GM12878 (cell line): Measurements from ENCODE around the gene AOPEP. TPM values are rescaled to one million over a fixed set of nuclear protein-coding genes. Genes with fewer than 3 reads are reported as not detected.
A peak's percentile ranks its signal among the peaks of the same experiment; 100 is the strongest.

Experiments used
- ATAC-seq: fragments of 200-7000 bp; cut with Tn5 transposase; 3 replicates; pipeline ENCODE4 v1.9.1; 2020; ENCODE audit warnings: mild to moderate bottlenecking, moderate library complexity
- BruUV-seq: library from RNA; stranded (reverse); fragments of 400-500 nt; replicated peaks from 2 replicates; lab custom pipeline; 2021; lab: Mats Ljungman, UMichigan
- CTCF ChIA-PET: fragments of 300-600 bp; sonication (Branson Sonifier 250); formaldehyde crosslinking; extraction: SDS; loops from one replicate; lab custom pipeline; 2021; ENCODE audit warnings: inconsistent platforms; lab: Yijun Ruan, JAX
- POLR2A ChIA-PET: fragments of 350-600 bp; formaldehyde crosslinking; extraction: SDS; loops from one replicate; lab custom pipeline; 2021; ENCODE audit warnings: inconsistent platforms; lab: Charles Lee
- RAD21 ChIA-PET: fragments of 300-600 bp; sonication (Branson Sonifier 250); formaldehyde crosslinking; loops from one replicate; lab custom pipeline; 2023; ENCODE audit warnings: antibody characterized with exemption; ENCODE audit not compliant: unreplicated experiment; lab: Charles Lee
- SMC1A ChIA-PET: fragments of 300-600 bp; sonication (Branson Sonifier 250); formaldehyde crosslinking; loops from one replicate; lab custom pipeline; 2023; ENCODE audit not compliant: unreplicated experiment, uncharacterized antibody; lab: Charles Lee
- DNase-seq: peaks from one replicate; pipeline ENCODE4 v3.0.0-alpha.2; 2011; ENCODE audit warnings: low read depth, low spot score
- FAIRE-seq: peaks from 3 replicates; lab custom pipeline; 2011; peaks lifted over from hg19 to GRCh38; lab: Jason Lieb, UNC
- H2AFZ ChIP-seq: 2 replicates; pipeline ENCODE4 v1.6.0; 2011; ENCODE audit warnings: low read depth, low read length, control low read depth; ENCODE audit not compliant: control insufficient read depth
- H3K27ac ChIP-seq: 2 replicates; pipeline ENCODE4 v1.5.1; 2011; ENCODE audit warnings: control low read depth; ENCODE audit not compliant: control insufficient read depth, insufficient read depth
- H3K27me3 ChIP-seq, 2 experiments: replicated peaks in 1 of 2; 2 replicates each; pipeline versions ENCODE4 v1.6.0 to v1.6.1; 2011; ENCODE audit warnings: low read length in 1 of 2; ENCODE audit not compliant: control insufficient read depth in 2 of 2, insufficient read depth in 2 of 2
- H3K36me3 ChIP-seq, 2 experiments: 2 replicates each; pipeline ENCODE4 v1.5.1; 2011; ENCODE audit warnings: low read length in 1 of 2; ENCODE audit not compliant: control insufficient read depth in 2 of 2, insufficient read depth in 2 of 2
- H3K4me1 ChIP-seq: 2 replicates; pipeline ENCODE4 v1.6.1; 2011; ENCODE audit warnings: mild to moderate bottlenecking, low read length, moderate library complexity, mixed read lengths; ENCODE audit not compliant: control insufficient read depth, insufficient read depth
- H3K4me2 ChIP-seq: 2 replicates; pipeline ENCODE4 v1.6.0; 2011; ENCODE audit warnings: control low read depth; ENCODE audit not compliant: control insufficient read depth, insufficient read depth
- H3K4me3 ChIP-seq: fragments of 200-600 bp; sonication (generic); 2 replicates; pipeline ENCODE4 v1.5.1; 2016
- H3K79me2 ChIP-seq: 2 replicates; pipeline ENCODE4 v1.6.0; 2011; ENCODE audit warnings: low read length; ENCODE audit not compliant: control insufficient read depth, insufficient read depth
- H3K9ac ChIP-seq: 2 replicates; pipeline ENCODE4 v1.8.0; 2011; ENCODE audit warnings: low read length, control low read depth, mixed read lengths; ENCODE audit not compliant: control insufficient read depth, insufficient read depth
- H3K9me3 ChIP-seq: replicated peaks from 3 replicates; pipeline ENCODE4 v1.5.1; 2011; ENCODE audit warnings: mild to moderate bottlenecking, low read length; ENCODE audit not compliant: control insufficient read depth, insufficient read depth
- H4K20me1 ChIP-seq: 2 replicates; pipeline ENCODE4 v1.6.0; 2011; ENCODE audit not compliant: control insufficient read depth, insufficient read depth
- BMI1 ChIP-seq: fragments of 450-650 bp; IDR thresholded peaks from 2 replicates; pipeline ENCODE4 v1.6.1; 2016; ENCODE audit warnings: mild to moderate bottlenecking, moderate library complexity, borderline replicate concordance
- EP300 ChIP-seq, 2 experiments: fragments of 150-350 bp in 1 of 2; IDR thresholded peaks; 2 replicates each; pipeline ENCODE4 v1.6.1; 2011 to 2012; ENCODE audit warnings: low read depth in 2 of 2, low read length in 2 of 2, borderline replicate concordance in 1 of 2, improper control_type of control experiment in 1 of 2, inconsistent platforms in 1 of 2; ENCODE audit not compliant: control insufficient read depth in 1 of 2
- PBX3 ChIP-seq: IDR thresholded peaks from 2 replicates; pipeline ENCODE4 v1.6.1; 2011; ENCODE audit warnings: mild to moderate bottlenecking, low read depth, low read length, moderate library complexity; ENCODE audit not compliant: insufficient replicate concordance
- WGBS: methylation state at CpG from one replicate; pipeline ENCODE4 v1.1.6; 2016; ENCODE audit warnings: low lambda C conversion rate; ENCODE audit not compliant: insufficient replicate concordance, insufficient coverage; ENCODE audit errors: missing lambda C conversion rate; 5-methylcytosine and 5-hydroxymethylcytosine counted together
- in situ Hi-C: fragments of 300-500 bp; cut with MboI; formaldehyde crosslinking; loops from 9 replicates; pipeline ENCODE4 v1.14.3; 2018; ENCODE audit warnings: mixed read lengths
- intact Hi-C: fragments of 100-400 bp; cut with micrococcal nuclease; formaldehyde crosslinking; loops from one replicate; pipeline ENCODE4 v1.14.2; 2022; ENCODE audit not compliant: unreplicated experiment
- polyA plus RNA-seq, 11 experiments: library from polyadenylated mRNA; depleted of rRNA in 4 of 11; unstranded in 6 of 11; stranded (reverse) in 5 of 11; fragments of >200 nt; fragmentation: Nextera tagmentation in 4 of 11; fragmentation: Illumina TruSeq in 1 of 11; extraction: Ambion mirVana in 4 of 11; extraction: Trizol in 1 of 11; gene quantifications; 1 replicate in 1 of 11; 2 replicates in 10 of 11; pipeline versions ENCODE4 v1.2.1 to v1.2.3, GENCODE V29; 2011 to 2016; ENCODE audit warnings: inconsistent platforms in 2 of 11, missing spikeins in 2 of 11, low read depth in 1 of 11
- total RNA-seq, 4 experiments: library from RNA; depleted of rRNA in 3 of 4; stranded (reverse); fragments of >200 nt in 3 of 4; fragmentation: Illumina TruSeq in 1 of 4; extraction: Trizol in 1 of 4; gene quantifications; 2 replicates each; pipeline versions ENCODE4 v1.2.1 to v1.2.3, GENCODE V29; 2013 to 2021

The AOPEP gene
- total and polyA plus RNA-seq, 10 of the 15 experiments (the other 5 are each of a cell fraction or from before 2014, with no cell fraction given) = 2.3 to 16.9 (median 10.1) TPM

- in situ Hi-C loops (no loop called here), intact Hi-C loops (no loop called here)
- WGBS = 97% methylated on average over 3 of the region's 3 CpGs
- ChIA-PET POLR2A (no interaction called here), CTCF (interaction anchor here (2.5 kb wide), 1 partner anchor 155 kb away, joined by 6 read pairs; no protein-coding TSS in a partner anchor), RAD21 (no interaction called here), SMC1A (interaction anchor here (1.7 kb wide), 1 partner anchor 12 kb away, joined by 3 read pairs; no protein-coding TSS in a partner anchor)
- ATAC-seq (no peak), DNase-seq (no peak), FAIRE-seq (no peak)
- H4K20me1 ChIP-seq = no peaks in the 10 kb centered on the region
- no peak overlapping the region for H3K4me2 ChIP-seq
- no peak overlapping the region for H3K4me3 ChIP-seq
- H3K36me3 ChIP-seq = no peaks in the 10 kb centered on the region; a peak in 1 of 4 replicates
- no TSS peak for BruUV-seq
- no peaks in the 10 kb centered on the region for H3K9me3 ChIP-seq
- H3K4me1 ChIP-seq = no peaks in the 10 kb centered on the region
- no peaks in the 10 kb centered on the region for H3K27me3 ChIP-seq
- H3K79me2 ChIP-seq = no peaks in the 10 kb centered on the region
- TF ChIP-seq BMI1 (no peak), PBX3 (no peak)
- H3K27ac ChIP-seq = no peak overlapping the region
- H3K9ac ChIP-seq = no peak overlapping the region
- H2AFZ ChIP-seq = no peak overlapping the region
These were observed 286.4 kb downstream of the AOPEP start for GRCh38 chr9:95012902-95013301.

- intact Hi-C loops (no loop called here), in situ Hi-C loops (no loop called here)
- TSS peak; percentile 9 for BruUV-seq
- no peaks in the 10 kb centered on the region for H4K20me1 ChIP-seq
- no peak overlapping the region for H2AFZ ChIP-seq
- H3K4me1 ChIP-seq = no peaks in the 10 kb centered on the region
- RAD21 ChIA-PET = no interaction called here
- no peak overlapping the region for H3K4me3 ChIP-seq
- H3K27me3 ChIP-seq = no peaks in the 10 kb centered on the region
- H3K79me2 ChIP-seq = no peaks in the 10 kb centered on the region
- no peak for TF ChIP-seq EP300 (IDR thresholded peaks at IDR 0.05; ENCODE audit: borderline replicate concordance in 1 of 2, control insufficient read depth in 1 of 2, low read depth in 2 of 2, low read length in 2 of 2)
- H3K9ac ChIP-seq = no peak overlapping the region
- no peak overlapping the region for H3K27ac ChIP-seq
- FAIRE-seq (no peak), DNase-seq (no peak), ATAC-seq (no peak)
- CTCF ChIA-PET = no interaction called here
- 74% methylated on average over 2 of the region's 2 CpGs for WGBS
- POLR2A ChIA-PET = no interaction called here
- SMC1A ChIA-PET = no interaction called here
- H3K9me3 ChIP-seq = no peaks in the 10 kb centered on the region
- H3K36me3 ChIP-seq = no peaks in the 10 kb centered on the region; a peak in 2 of 4 replicates
- no peak overlapping the region for H3K4me2 ChIP-seq
These were observed 288.4 kb downstream of the AOPEP start for GRCh38 chr9:95014917-95015316.
